Measurements from ENCODE around the gene LCMT1.
A peak's percentile ranks its signal among the peaks of the same experiment; 100 is the strongest.
"Not testable (repeated sequence)": the region's sequence is repeated elsewhere in the genome, so short reads cannot be mapped to it uniquely, and the experiment has no call there.

The LCMT1 gene

GRCh38 chr16:25148568-25149215, 37.1 kb downstream of the LCMT1 start:
- DNase-seq (ENCODE audit: low spot score) = no peak

DNA sequence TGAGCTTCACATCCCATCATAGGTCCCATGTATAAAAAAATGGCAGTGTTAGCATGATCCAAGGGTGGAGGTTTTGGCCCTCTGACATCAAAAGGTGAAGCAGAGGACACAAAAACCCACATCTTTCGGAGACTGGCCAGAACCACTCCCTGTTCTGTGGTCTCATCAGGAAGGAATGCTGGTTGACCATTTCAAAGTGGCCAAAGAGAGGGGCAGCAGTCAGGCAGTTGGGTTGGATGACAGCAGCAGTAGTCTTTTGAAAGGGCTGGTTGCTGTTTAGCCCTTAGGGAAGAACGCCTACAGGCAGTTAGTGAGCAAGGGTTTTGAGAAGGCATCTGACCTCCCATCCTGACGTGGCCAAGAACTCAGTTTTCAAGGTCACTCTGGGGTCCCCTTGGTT, 40.5 kb downstream of the LCMT1 start:
- DNase-seq (ENCODE audit: low spot score) = no peak

GRCh38 chr16:25155553-25156460, 44.3 kb downstream of the LCMT1 start:
- DNase-seq (ENCODE audit: low spot score) = peak; percentile 31

DNA sequence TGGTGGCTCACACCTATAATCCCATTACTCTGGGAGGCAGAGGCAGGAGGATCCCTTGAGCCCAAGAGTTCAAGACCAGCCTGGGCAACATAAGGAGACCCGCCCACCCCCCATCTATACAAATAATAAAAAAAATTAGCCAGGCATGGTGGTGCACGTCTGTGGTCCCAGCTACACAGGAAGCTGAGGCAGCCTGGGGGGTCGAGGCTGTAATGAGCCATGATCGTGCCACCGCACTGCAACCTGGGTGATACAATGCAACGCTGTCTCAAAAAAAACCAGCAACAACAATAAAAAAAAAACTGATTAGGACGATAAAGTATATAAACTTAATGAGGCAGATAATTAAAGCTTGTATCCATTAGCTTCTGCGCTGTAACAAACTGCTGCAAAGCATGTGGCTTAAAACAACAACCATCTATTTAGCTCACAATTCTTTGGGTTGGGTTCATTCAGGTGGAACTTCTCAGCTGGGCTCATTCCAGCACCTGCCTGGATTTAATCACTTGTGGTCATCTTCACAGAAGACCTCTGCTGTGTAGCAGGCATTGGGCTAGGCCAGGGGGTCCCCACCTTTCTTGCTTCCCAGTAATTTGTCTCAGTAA, 45.8 kb downstream of the LCMT1 start:
- no peak for DNase-seq (ENCODE audit: low spot score)

DNA sequence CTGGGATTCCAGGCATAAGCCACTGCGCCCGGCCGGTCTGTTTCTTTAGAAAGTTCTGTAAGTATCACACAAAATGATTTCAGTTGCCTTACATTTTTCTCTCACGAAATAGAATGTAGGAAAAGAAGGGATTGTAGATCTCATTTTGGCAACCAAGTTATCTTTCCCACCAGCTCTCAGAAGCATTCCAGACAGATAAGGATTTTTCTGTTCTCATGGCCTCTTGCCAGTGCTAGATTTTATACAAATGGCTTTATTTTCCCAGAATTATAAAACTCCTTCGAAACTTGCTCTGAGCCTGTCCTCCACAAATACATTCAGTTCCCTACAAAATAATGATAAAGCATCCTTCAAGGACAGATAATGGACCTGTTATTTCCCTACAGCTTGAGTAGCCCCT, 46.9 kb downstream of the LCMT1 start:
- DNase-seq (ENCODE audit: low spot score) = no peak

DNA sequence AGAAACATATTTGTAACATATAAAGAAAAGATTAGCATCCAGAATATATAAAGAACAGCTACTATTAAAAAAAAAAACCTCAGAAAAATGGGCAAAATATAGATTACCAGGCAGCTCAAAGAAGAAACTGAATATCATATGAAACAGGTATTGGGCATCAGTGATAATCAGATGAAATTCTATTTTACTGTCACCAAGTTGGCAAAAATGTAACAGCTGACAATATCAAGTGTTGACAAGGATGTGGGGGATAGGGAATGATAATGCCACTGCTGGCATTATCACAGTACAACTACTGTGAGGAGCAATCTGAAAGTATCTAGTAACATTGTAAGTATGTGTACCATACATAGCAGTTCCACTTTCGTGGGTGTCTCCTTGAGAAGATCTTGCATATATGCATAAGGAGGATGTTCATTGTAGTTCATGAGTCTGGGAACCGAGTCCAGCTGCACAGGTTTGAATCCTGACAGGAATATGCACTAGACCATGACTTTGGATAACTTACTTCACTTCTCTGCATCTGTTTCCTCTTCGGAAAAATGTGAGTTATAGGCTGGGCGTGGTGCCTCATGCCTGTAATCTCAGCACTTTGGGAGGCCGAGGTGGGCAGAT, 50.3 kb downstream of the LCMT1 start:
- DNase-seq (ENCODE audit: low spot score) = no peak

DNA sequence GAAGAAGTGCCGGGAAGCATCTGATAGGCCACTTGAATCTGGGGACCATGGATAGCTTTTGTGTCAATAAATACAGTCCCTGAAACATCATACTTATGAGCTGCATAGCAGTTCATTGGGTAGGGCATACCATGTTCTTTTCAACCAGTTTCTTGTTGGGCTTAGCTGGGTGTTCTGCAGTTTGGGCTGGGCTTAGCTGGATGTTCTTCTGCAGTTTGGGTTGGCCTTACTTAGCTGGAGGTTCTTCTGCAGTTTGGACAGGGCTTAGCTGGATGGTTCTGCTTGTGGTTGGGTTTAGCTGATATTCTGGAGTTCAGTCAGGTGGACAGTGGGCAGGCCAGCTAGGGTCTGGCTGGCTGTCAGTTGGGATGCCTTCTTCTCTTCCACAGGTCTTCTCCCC, 52.1 kb downstream of the LCMT1 start:
- no peak for DNase-seq (ENCODE audit: low spot score)

DNA sequence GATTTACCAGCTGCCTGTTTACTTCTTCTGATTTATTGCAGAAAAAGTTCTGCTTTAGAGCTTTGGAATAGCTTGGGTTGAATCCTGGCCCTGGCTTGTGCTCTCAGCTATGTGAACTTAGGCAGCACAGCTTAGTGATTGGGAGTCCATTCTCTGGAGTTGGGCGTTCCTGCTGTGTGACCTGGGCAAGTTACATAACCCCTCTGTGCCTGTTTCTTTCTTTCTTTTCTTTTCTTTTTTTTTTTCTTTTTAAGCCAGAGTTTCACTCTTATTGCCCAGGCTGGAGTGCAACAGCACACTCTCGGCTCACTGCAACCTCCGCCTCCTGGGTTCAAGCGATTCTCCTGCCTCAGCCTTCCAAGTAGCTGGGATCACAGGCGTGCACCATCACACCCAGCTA, 53.7 kb downstream of the LCMT1 start:
- DNase-seq (ENCODE audit: low spot score) = no peak

GRCh38 chr16:25167920-25168319, 56.4 kb downstream of the LCMT1 start:
- not testable (repeated sequence) for DNase-seq (ENCODE audit: low spot score)

- no peak for DNase-seq (ENCODE audit: low spot score)
These were observed 59.8 kb downstream of the LCMT1 start for GRCh38 chr16:25171390-25171789.

- no peak for DNase-seq (ENCODE audit: low spot score)
These were observed 61.3 kb downstream of the LCMT1 start for GRCh38 chr16:25172831-25173230.

GRCh38 chr16:25174285-25174684, 62.7 kb downstream of the LCMT1 start:
- no peak for DNase-seq (ENCODE audit: low spot score)

- no peak for DNase-seq (ENCODE audit: low spot score)
These were observed 64.6 kb downstream of the LCMT1 start for GRCh38 chr16:25176136-25176535.

GRCh38 chr16:25177512-25177830, 65.9 kb downstream of the LCMT1 start:
- no peak for DNase-seq (ENCODE audit: low spot score)

- no peak for DNase-seq (ENCODE audit: low spot score)
These were observed 66.5 kb downstream of the LCMT1 start for GRCh38 chr16:25177831-25178688.

GRCh38 chr16:25181236-25181635, 69.7 kb downstream of the LCMT1 start:
- not testable (repeated sequence) for DNase-seq (ENCODE audit: low spot score)

GRCh38 chr16:25184771-25185170, 73.2 kb downstream of the LCMT1 start:
- DNase-seq (ENCODE audit: low spot score) = no peak

- DNase-seq (ENCODE audit: low spot score) = no peak
These were observed 75.9 kb downstream of the LCMT1 start for GRCh38 chr16:25187491-25187795.

DNA sequence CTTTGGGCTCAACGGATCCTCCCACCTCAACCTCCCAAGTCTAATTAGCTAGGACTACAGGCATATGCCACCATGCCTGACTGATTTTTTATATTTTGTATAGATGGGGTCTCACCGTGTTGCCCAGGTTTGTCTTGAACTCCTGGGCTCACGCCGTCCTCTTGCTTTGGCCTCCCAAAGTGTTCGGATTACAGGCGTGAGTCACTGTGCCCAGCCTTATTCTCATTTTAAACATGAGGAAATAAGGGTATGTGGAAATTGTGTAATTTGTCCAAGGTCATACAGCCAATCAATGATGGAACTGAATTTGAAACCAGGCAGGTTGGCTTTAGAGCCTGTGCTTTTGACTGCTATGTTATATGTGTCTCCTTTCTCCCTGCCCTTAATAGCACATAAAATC, 77.8 kb downstream of the LCMT1 start:
- no peak for DNase-seq (ENCODE audit: low spot score)

GRCh38 chr16:25192096-25192495, 80.6 kb downstream of the LCMT1 start:
- no peak for DNase-seq (ENCODE audit: low spot score)

- no peak for DNase-seq (ENCODE audit: low spot score)
These were observed 82.8 kb downstream of the LCMT1 start for GRCh38 chr16:25194273-25194878.

- peak; percentile 57 for DNase-seq (ENCODE audit: low spot score)
These were observed 86.5 kb downstream of the LCMT1 start for GRCh38 chr16:25198021-25198420.
